OCI-LY7 (cell line): ENCODE measurements around the gene PAK3.

Experiments used
- CTCF ChIP-seq: fragments of 200-600 bp; sonication (generic); conservative IDR thresholded peaks from 2 replicates; pipeline ENCODE4 v1.5.1; 2014; ENCODE audit warnings: mild to moderate bottlenecking, antibody characterized with exemption, low read length, moderate library complexity, mixed read lengths
- EZH2phosphoT487 ChIP-seq: fragments of 200-600 bp; sonication (generic); IDR thresholded peaks from 2 replicates; pipeline ENCODE4 v1.6.1; 2018; ENCODE audit warnings: low read depth, borderline replicate concordance, mild to moderate bottlenecking, mixed run types, antibody characterized with exemption, low read length, moderate library complexity, mixed read lengths

DNA sequence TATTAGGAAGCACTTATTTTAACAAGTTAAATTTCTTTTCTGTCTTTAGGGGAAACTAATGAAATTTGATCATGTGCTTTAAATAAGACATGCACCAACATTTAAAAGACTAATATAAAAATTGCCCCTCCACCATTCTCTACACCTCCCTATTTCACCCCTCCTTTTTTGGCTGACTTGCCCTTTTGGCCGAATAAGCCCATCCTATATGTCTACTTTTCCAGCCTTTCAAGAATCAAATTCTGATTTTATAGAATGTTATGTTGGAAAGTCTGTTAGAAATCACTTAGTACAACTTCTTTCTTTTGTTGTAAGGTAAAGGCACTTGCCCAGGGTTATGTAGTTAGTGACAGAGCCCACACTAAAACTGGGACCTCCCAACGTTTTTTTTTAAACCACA, 172.5 kb downstream of the PAK3 start:
- no peak for TF ChIP-seq CTCF
- TF ChIP-seq EZH2phosphoT487: no peak
